CD4-positive, alpha-beta T cell (primary cell): ENCODE data around the gene UGT1A5. TPM values are rescaled to one million over a fixed set of nuclear protein-coding genes. Genes with fewer than 3 reads are reported as not detected.

Experiments
- ATAC-seq: fragments of 200-7000 bp; cut with Tn5 transposase; one replicate; pipeline ENCODE4 v1.10.0; 2022; ENCODE audit warnings: mild to moderate bottlenecking; ENCODE audit not compliant: poor library complexity
- CTCF ChIA-PET: fragments of 350-600 bp; sonication (Branson Sonifier 250); formaldehyde crosslinking; loops from one replicate; lab custom pipeline; 2021; ENCODE audit warnings: antibody characterized with exemption, inconsistent platforms; lab: Charles Lee
- POLR2A ChIA-PET: fragments of 350-600 bp; sonication (Branson Sonifier 250); formaldehyde crosslinking; loops from one replicate; lab custom pipeline; 2021; ENCODE audit warnings: antibody characterized with exemption, inconsistent platforms; lab: Charles Lee
- DNase-seq, 14 experiments: peaks; one replicate each; pipeline ENCODE4 v3.0.0-alpha.2; 2013 to 2020; ENCODE audit warnings: mixed read lengths in 2 of 14
- H3K27ac ChIP-seq, 2 donors: one replicate each; pipeline versions ENCODE4 v1.5.1 to v1.7.0; 2013; ENCODE audit warnings: low read length in 2 of 2, low read depth in 1 of 2, mild to moderate bottlenecking in 1 of 2
- H3K27me3 ChIP-seq, 2 experiments: 1 replicate in 1 of 2; 2 replicates in 1 of 2; pipeline versions ENCODE4 v1.6.1 to v1.7.0; 2013; ENCODE audit warnings: low read length in 2 of 2, control low read depth in 1 of 2, mild to moderate bottlenecking in 1 of 2, moderate library complexity in 1 of 2; ENCODE audit not compliant: insufficient read depth in 2 of 2, control insufficient read depth in 1 of 2
- H3K36me3 ChIP-seq: one replicate; pipeline ENCODE4 v1.6.1; 2013; ENCODE audit warnings: low read length, control low read depth; ENCODE audit not compliant: insufficient read depth
- H3K4me1 ChIP-seq: one replicate; pipeline ENCODE4 v1.6.1; 2013; ENCODE audit warnings: low read length, control low read depth; ENCODE audit not compliant: insufficient read depth
- H3K4me3 ChIP-seq: one replicate; pipeline ENCODE4 v1.5.1; 2013; ENCODE audit warnings: mild to moderate bottlenecking, low read length, moderate library complexity
- H3K9me3 ChIP-seq, 2 experiments: 1 replicate in 1 of 2; 2 replicates in 1 of 2; pipeline versions ENCODE4 v1.6.1 to v1.7.0; 2013; ENCODE audit warnings: low read length in 2 of 2, mild to moderate bottlenecking in 2 of 2, control low read depth in 1 of 2, moderate library complexity in 1 of 2; ENCODE audit not compliant: control insufficient read depth in 1 of 2, insufficient read depth in 1 of 2
- H3K27ac Mint-ChIP-seq: one replicate; pipeline ENCODE4 v1.8.0; 2020; ENCODE audit warnings: mixed read lengths
- H3K27me3 Mint-ChIP-seq: one replicate; pipeline ENCODE4 v1.8.0; 2021; ENCODE audit warnings: mixed read lengths
- H3K36me3 Mint-ChIP-seq: one replicate; pipeline ENCODE4 v1.8.0; 2021; ENCODE audit warnings: low read depth, mixed read lengths
- H3K4me1 Mint-ChIP-seq: one replicate; pipeline ENCODE4 v1.8.0; 2021; ENCODE audit warnings: low read depth, mixed read lengths
- H3K4me3 Mint-ChIP-seq: one replicate; pipeline ENCODE4 v1.8.0; 2020; ENCODE audit warnings: mild to moderate bottlenecking, mixed read lengths
- H3K9me3 Mint-ChIP-seq: one replicate; pipeline ENCODE4 v1.8.0; 2020; ENCODE audit warnings: mixed read lengths
- CTCF ChIP-seq: fragments of 200-600 bp; IDR thresholded peaks from one replicate; pipeline ENCODE4 v1.8.0; 2022; ENCODE audit warnings: antibody characterized with exemption, mild to moderate bottlenecking
- intact Hi-C, 2 experiments: fragments of 100-400 bp; cut with DNase I in 1 of 2; cut with micrococcal nuclease in 1 of 2; formaldehyde crosslinking; loops; one replicate each; pipeline versions ENCODE4 v1.15.1 to v1.9.0; 2023 to 2025; cut with DNase I, micrococcal nuclease
- total RNA-seq, 174 experiments: library from RNA in 2 of 174; stranded (reverse) in 2 of 174; gene quantifications; one replicate each; pipeline ENCODE4 v1.2.3 and lab custom pipeline; 2021 to 2026

Gene UGT1A5
- total RNA-seq, 2 experiments from 2014 or later, result not detected

- ATAC-seq (no peak), DNase-seq (peak in 1 of 14 experiments; percentile 25)
- Histone ChIP-seq H3K27ac (no peak overlapping the region), H3K36me3 (no peaks in the 10 kb centered on the region), H3K4me1 (no peaks in the 10 kb centered on the region), H3K9me3 (peaks cover 0 to 8% of the 10 kb centered on the region in 2 experiments), H3K4me3 (no peak overlapping the region), H3K27me3 (peaks cover 0 to 2% of the 10 kb centered on the region in 2 experiments)
- no peak for TF ChIP-seq CTCF
- ChIA-PET POLR2A (no interaction called here), CTCF (no interaction called here)
- H3K27ac Mint-ChIP-seq, result no peak overlapping the region
- no peaks in the 10 kb centered on the region for H3K9me3 Mint-ChIP-seq
- H3K4me1 Mint-ChIP-seq, result no peaks in the 10 kb centered on the region
- peaks cover 4% of the 10 kb centered on the region for H3K27me3 Mint-ChIP-seq
- intact Hi-C loops, result no loop called here
- H3K36me3 Mint-ChIP-seq, result no peaks in the 10 kb centered on the region
- H3K4me3 Mint-ChIP-seq, result no peak overlapping the region
Observed at GRCh38 chr2:233822101-233822771, 109.5 kb downstream of the UGT1A5 start.

Other genes starting within 250 kb of the UGT1A5 start
- gene USP40, start 146.1 kb upstream of the UGT1A5 start, total RNA-seq, result 1 to 10 TPM; 7.2 to 8.7 TPM
- gene UGT1A8, start 95.3 kb upstream of the UGT1A5 start, total RNA-seq, result not detected
- gene UGT1A10, start 76.5 kb upstream of the UGT1A5 start, total RNA-seq, result not detected
- gene UGT1A9, start 41.0 kb upstream of the UGT1A5 start, total RNA-seq, result not detected
- gene UGT1A7, start 31.0 kb upstream of the UGT1A5 start, total RNA-seq, result not detected
- not detected for gene UGT1A6, start 20.0 kb upstream of the UGT1A5 start, total RNA-seq
- gene UGT1A4, start 5.8 kb downstream of the UGT1A5 start, total RNA-seq, result not detected
- gene UGT1A3, start 16.1 kb downstream of the UGT1A5 start, total RNA-seq, result not detected
- gene UGT1A1, start 47.4 kb downstream of the UGT1A5 start, total RNA-seq, result not detected
- gene MROH2A, start 65.4 kb downstream of the UGT1A5 start, total RNA-seq, result not detected
- under 1 TPM; 0.22 to 0.25 TPM for gene HJURP, start 141.6 kb downstream of the UGT1A5 start, total RNA-seq
- gene TRPM8, start 204.5 kb downstream of the UGT1A5 start, total RNA-seq, result not detected